HepG2 (cell line): ENCODE measurements around the gene LHFPL2. TPM values are rescaled to one million over a fixed set of nuclear protein-coding genes. Genes with fewer than 3 reads are reported as not detected.

Experiments used
- DMAP1 ChIP-seq: IDR thresholded peaks from 2 replicates; pipeline ENCODE4 v1.6.1; 2016
- KAT2B ChIP-seq: fragments of 150-350 bp; IDR thresholded peaks from 2 replicates; pipeline ENCODE4 v1.6.1; 2014; ENCODE audit warnings: low read depth, low read length, borderline replicate concordance
- KDM5B ChIP-seq: sonication (generic); formaldehyde crosslinking; IDR thresholded peaks from 2 replicates; pipeline ENCODE4 v1.4.0; 2020; ENCODE audit warnings: missing genetic modification reagents, mild to moderate bottlenecking, borderline replicate concordance
- KMT2B ChIP-seq: IDR thresholded peaks from 2 replicates; pipeline ENCODE4 v1.6.1; 2016; ENCODE audit warnings: missing genetic modification reagents, missing compliant biosample characterization
- NR2F6 ChIP-seq, 2 experiments: IDR thresholded peaks; 2 replicates each; pipeline ENCODE4 v1.6.1; 2016; ENCODE audit warnings: antibody characterized with exemption in 1 of 2, mild to moderate bottlenecking in 1 of 2
- NR3C1 ChIP-seq: sonication (generic); formaldehyde crosslinking; IDR thresholded peaks from 2 replicates; pipeline ENCODE4 v1.4.0; 2020; ENCODE audit warnings: missing genetic modification reagents
- RARG ChIP-seq: sonication (generic); formaldehyde crosslinking; IDR thresholded peaks from 2 replicates; pipeline ENCODE4 v1.4.0; 2020; ENCODE audit warnings: low read depth, mild to moderate bottlenecking, missing genetic modification reagents
- SALL2 ChIP-seq: sonication (generic); formaldehyde crosslinking; IDR thresholded peaks from 2 replicates; pipeline ENCODE4 v1.8.1; 2023; ENCODE audit warnings: mild to moderate bottlenecking, missing genetic modification reagents, inconsistent platforms
- SETDB1 ChIP-seq: sonication (generic); formaldehyde crosslinking; IDR thresholded peaks from 2 replicates; pipeline ENCODE4 v1.5.1; 2020; ENCODE audit warnings: missing genetic modification reagents, mild to moderate bottlenecking, borderline replicate concordance
- TARDBP ChIP-seq: sonication (generic); formaldehyde crosslinking; IDR thresholded peaks from 2 replicates; pipeline ENCODE4 v1.8.0; 2022; ENCODE audit warnings: mild to moderate bottlenecking, missing genetic modification reagents
- ZMYM4 ChIP-seq: sonication (generic); formaldehyde crosslinking; IDR thresholded peaks from 2 replicates; pipeline ENCODE4 v1.8.1; 2023; ENCODE audit warnings: mild to moderate bottlenecking, missing genetic modification reagents
- ZNF335 ChIP-seq: sonication (generic); formaldehyde crosslinking; IDR thresholded peaks from 2 replicates; pipeline ENCODE4 v1.4.0; 2020; ENCODE audit warnings: missing genetic modification reagents
- ZNF367 ChIP-seq: sonication (generic); formaldehyde crosslinking; IDR thresholded peaks from 2 replicates; pipeline ENCODE4 v1.4.0; 2020; ENCODE audit warnings: missing genetic modification reagents, borderline replicate concordance
- ZNF44 ChIP-seq: sonication (generic); formaldehyde crosslinking; IDR thresholded peaks from 2 replicates; pipeline ENCODE4 v1.5.1; 2020; ENCODE audit warnings: mild to moderate bottlenecking, missing genetic modification reagents
- ZNF672 ChIP-seq: sonication (generic); formaldehyde crosslinking; IDR thresholded peaks from 2 replicates; pipeline ENCODE4 v1.8.1; 2022; ENCODE audit warnings: missing genetic modification reagents
- ZNF891 ChIP-seq: sonication (generic); formaldehyde crosslinking; IDR thresholded peaks from 2 replicates; pipeline ENCODE4 v1.5.0; 2020; ENCODE audit warnings: mild to moderate bottlenecking, missing genetic modification reagents
- polyA plus RNA-seq, 8 experiments: library from polyadenylated mRNA; depleted of rRNA in 3 of 8; stranded (reverse) in 7 of 8; unstranded in 1 of 8; fragments of >200 nt; fragmentation: Illumina TruSeq in 4 of 8; extraction: Trizol in 4 of 8; gene quantifications; 2 replicates each; pipeline versions ENCODE4 v1.2.1 to v1.2.3, GENCODE V29; 2011 to 2016; ENCODE audit warnings: low read depth in 4 of 8, missing spikeins in 1 of 8, mixed read lengths in 1 of 8; ENCODE audit not compliant: insufficient read depth in 1 of 8
- total RNA-seq, 5 experiments: library from RNA; depleted of rRNA; stranded (reverse); fragments of >200 nt; fragmentation: Illumina TruSeq; extraction: Trizol; gene quantifications; 2 replicates each; pipeline ENCODE4 v1.2.3, GENCODE V29; 2016; ENCODE audit warnings: low read depth in 1 of 5
- TF ChIP-seq, protein P1 (sequence below): sonication (generic); formaldehyde crosslinking; conservative IDR thresholded peaks from 2 replicates; pipeline ENCODE4 v1.4.0; 2020; ENCODE audit warnings: missing genetic modification reagents
- TF ChIP-seq, protein P2 (sequence below): sonication (generic); formaldehyde crosslinking; IDR thresholded peaks from 2 replicates; pipeline ENCODE4 v1.4.0; 2020; ENCODE audit warnings: missing genetic modification reagents, borderline replicate concordance
- TF ChIP-seq, protein P3 (sequence below): sonication (generic); formaldehyde crosslinking; IDR thresholded peaks from 2 replicates; pipeline ENCODE4 v1.4.0; 2020; ENCODE audit warnings: missing genetic modification reagents
- TF ChIP-seq, protein P4 (sequence below): sonication (generic); formaldehyde crosslinking; IDR thresholded peaks from 2 replicates; pipeline ENCODE4 v1.5.0; 2020; ENCODE audit warnings: missing genetic modification reagents
- TF ChIP-seq, protein P5 (sequence below): sonication (generic); formaldehyde crosslinking; IDR thresholded peaks from 2 replicates; pipeline ENCODE4 v1.9.0; 2022; ENCODE audit warnings: low read depth, missing genetic modification reagents

LHFPL2 gene
- total and polyA plus RNA-seq, 2 of the 13 experiments (the other 11 are each of a cell fraction or from before 2014, with no cell fraction given), result 6.0 to 20.0 TPM

DNA sequence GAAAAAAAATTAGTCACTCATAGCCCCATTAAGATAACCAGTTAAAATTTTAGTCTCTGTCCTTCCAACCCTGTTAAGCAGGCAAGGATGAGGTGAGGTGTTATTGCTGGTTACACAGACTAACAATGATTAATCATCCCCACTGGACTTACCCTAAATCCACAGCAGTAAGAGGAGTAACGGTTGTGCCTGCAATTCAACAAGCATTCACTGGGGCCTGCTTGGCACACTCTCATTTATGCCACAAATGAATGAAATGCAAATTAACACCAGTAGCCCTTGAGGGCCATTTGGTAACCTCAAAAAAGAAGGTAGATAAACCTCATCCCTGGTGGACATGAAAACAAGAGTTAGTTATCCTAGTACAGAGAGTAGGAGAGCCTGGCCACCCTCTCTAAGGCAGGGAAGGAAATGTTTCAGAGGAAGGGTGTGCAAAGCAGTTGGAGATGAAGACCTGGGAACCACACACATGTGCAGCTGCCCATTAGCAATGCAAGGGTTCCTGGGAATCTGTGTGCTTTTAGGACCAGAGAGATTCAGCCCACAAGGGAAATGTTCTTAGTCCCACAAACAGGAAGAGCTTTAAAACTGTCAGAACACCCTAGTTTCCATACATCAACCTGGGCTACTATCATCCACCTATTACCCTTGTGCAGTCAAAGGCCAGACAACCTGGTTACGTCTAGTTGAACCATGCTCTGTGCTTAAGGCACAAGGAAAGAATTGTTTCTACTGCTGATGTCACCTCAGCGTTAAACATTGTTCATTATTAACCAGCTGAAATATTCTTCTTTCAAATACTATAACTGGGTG, 7.7 kb downstream of the LHFPL2 start (continued):
- TF ChIP-seq, protein P1, sequence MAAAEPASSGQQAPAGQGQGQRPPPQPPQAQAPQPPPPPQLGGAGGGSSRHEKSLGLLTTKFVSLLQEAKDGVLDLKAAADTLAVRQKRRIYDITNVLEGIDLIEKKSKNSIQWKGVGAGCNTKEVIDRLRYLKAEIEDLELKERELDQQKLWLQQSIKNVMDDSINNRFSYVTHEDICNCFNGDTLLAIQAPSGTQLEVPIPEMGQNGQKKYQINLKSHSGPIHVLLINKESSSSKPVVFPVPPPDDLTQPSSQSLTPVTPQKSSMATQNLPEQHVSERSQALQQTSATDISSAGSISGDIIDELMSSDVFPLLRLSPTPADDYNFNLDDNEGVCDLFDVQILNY (CRISPR knock-in tag), result no peak
- no peak for TF ChIP-seq ZNF335 (CRISPR knock-in tag)
- no peak for TF ChIP-seq ZNF367 (CRISPR knock-in tag)
- TF ChIP-seq, protein P2, sequence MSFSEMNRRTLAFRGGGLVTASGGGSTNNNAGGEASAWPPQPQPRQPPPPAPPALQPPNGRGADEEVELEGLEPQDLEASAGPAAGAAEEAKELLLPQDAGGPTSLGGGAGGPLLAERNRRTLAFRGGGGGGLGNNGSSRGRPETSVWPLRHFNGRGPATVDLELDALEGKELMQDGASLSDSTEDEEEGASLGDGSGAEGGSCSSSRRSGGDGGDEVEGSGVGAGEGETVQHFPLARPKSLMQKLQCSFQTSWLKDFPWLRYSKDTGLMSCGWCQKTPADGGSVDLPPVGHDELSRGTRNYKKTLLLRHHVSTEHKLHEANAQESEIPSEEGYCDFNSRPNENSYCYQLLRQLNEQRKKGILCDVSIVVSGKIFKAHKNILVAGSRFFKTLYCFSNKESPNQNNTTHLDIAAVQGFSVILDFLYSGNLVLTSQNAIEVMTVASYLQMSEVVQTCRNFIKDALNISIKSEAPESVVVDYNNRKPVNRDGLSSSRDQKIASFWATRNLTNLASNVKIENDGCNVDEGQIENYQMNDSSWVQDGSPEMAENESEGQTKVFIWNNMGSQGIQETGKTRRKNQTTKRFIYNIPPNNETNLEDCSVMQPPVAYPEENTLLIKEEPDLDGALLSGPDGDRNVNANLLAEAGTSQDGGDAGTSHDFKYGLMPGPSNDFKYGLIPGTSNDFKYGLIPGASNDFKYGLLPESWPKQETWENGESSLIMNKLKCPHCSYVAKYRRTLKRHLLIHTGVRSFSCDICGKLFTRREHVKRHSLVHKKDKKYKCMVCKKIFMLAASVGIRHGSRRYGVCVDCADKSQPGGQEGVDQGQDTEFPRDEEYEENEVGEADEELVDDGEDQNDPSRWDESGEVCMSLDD (CRISPR knock-in tag), result no peak
- TF ChIP-seq ZMYM4 (CRISPR knock-in tag), result no peak
- peak; percentile 56; the same call in 1 of the 2 replicates for TF ChIP-seq SALL2 (CRISPR knock-in tag)
- TF ChIP-seq ZNF44 (CRISPR knock-in tag), result no peak
- TF ChIP-seq KAT2B, result no peak
- no peak for TF ChIP-seq NR3C1
- no peak for TF ChIP-seq TARDBP (CRISPR knock-in tag)
- TF ChIP-seq, protein P3, sequence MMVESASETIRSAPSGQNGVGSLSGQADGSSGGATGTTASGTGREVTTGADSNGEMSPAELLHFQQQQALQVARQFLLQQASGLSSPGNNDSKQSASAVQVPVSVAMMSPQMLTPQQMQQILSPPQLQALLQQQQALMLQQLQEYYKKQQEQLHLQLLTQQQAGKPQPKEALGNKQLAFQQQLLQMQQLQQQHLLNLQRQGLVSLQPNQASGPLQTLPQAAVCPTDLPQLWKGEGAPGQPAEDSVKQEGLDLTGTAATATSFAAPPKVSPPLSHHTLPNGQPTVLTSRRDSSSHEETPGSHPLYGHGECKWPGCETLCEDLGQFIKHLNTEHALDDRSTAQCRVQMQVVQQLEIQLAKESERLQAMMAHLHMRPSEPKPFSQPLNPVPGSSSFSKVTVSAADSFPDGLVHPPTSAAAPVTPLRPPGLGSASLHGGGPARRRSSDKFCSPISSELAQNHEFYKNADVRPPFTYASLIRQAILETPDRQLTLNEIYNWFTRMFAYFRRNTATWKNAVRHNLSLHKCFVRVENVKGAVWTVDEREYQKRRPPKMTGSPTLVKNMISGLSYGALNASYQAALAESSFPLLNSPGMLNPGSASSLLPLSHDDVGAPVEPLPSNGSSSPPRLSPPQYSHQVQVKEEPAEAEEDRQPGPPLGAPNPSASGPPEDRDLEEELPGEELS (CRISPR knock-in tag), result peak; percentile 47; the same call in 1 of the 2 replicates
- no peak for TF ChIP-seq KMT2B (CRISPR knock-in tag)
- TF ChIP-seq, protein P4, sequence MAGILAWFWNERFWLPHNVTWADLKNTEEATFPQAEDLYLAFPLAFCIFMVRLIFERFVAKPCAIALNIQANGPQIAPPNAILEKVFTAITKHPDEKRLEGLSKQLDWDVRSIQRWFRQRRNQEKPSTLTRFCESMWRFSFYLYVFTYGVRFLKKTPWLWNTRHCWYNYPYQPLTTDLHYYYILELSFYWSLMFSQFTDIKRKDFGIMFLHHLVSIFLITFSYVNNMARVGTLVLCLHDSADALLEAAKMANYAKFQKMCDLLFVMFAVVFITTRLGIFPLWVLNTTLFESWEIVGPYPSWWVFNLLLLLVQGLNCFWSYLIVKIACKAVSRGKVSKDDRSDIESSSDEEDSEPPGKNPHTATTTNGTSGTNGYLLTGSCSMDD, result no peak
- no peak for TF ChIP-seq ZNF672 (CRISPR knock-in tag)
- no peak for TF ChIP-seq ZNF891 (CRISPR knock-in tag)
- no peak for TF ChIP-seq RARG (CRISPR knock-in tag)
- TF ChIP-seq, protein P5, sequence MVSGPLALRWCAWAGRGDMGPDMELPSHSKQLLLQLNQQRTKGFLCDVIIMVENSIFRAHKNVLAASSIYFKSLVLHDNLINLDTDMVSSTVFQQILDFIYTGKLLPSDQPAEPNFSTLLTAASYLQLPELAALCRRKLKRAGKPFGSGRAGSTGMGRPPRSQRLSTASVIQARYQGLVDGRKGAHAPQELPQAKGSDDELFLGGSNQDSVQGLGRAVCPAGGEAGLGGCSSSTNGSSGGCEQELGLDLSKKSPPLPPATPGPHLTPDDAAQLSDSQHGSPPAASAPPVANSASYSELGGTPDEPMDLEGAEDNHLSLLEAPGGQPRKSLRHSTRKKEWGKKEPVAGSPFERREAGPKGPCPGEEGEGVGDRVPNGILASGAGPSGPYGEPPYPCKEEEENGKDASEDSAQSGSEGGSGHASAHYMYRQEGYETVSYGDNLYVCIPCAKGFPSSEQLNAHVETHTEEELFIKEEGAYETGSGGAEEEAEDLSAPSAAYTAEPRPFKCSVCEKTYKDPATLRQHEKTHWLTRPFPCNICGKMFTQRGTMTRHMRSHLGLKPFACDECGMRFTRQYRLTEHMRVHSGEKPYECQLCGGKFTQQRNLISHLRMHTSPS (CRISPR knock-in tag), result no peak
- TF ChIP-seq DMAP1 (CRISPR knock-in tag), result no peak
- no peak for TF ChIP-seq KDM5B
- no peak for TF ChIP-seq SETDB1 (CRISPR knock-in tag)
- TF ChIP-seq NR2F6 (IDR thresholded peaks at IDR 0.05), result no peak
- peak; percentile 31; the same call in 1 of the 2 replicates for TF ChIP-seq NR2F6 (CRISPR knock-in tag; IDR thresholded peaks at IDR 0.05)
